HFFc6 (cell line): ENCODE measurements around the gene CYP46A1. TPM values are rescaled to one million over a fixed set of nuclear protein-coding genes. Genes with fewer than 3 reads are reported as not detected.

Experiments
- DNase-seq: peaks from one replicate; pipeline ENCODE4 v3.0.0-alpha.2; 2018
- H3K27ac Mint-ChIP-seq: 2 replicates; pipeline ENCODE4 v1.8.0; 2020; ENCODE audit warnings: mild to moderate bottlenecking, mixed read lengths
- H3K27me3 Mint-ChIP-seq: 2 replicates; pipeline ENCODE4 v1.8.0; 2021; ENCODE audit warnings: mild to moderate bottlenecking, moderate library complexity, mixed read lengths; ENCODE audit not compliant: insufficient read depth
- H3K36me3 Mint-ChIP-seq: 2 replicates; pipeline ENCODE4 v1.8.0; 2021; ENCODE audit warnings: low read depth, mixed read lengths
- H3K4me1 Mint-ChIP-seq: 2 replicates; pipeline ENCODE4 v1.8.0; 2020; ENCODE audit warnings: low read depth, mixed read lengths
- H3K4me3 Mint-ChIP-seq: 2 replicates; pipeline ENCODE4 v1.8.0; 2020; ENCODE audit warnings: mild to moderate bottlenecking, moderate library complexity, mixed read lengths
- H3K9me3 Mint-ChIP-seq: 2 replicates; pipeline ENCODE4 v1.8.0; 2020; ENCODE audit warnings: mild to moderate bottlenecking, mixed read lengths
- total RNA-seq, 6 experiments: library from RNA; stranded (reverse); fragmentation: NEBNext Ultra II Directional; extraction: Animal tissue kit (Norgen Biotek cat#: 25700); gene quantifications; 2 replicates in 1 of 6; 3 replicates in 5 of 6; pipeline ENCODE4 v1.2.3, GENCODE V29; 2021
- TF ChIP-seq, protein P1 (sequence below): fragments of 200-600 bp; sonication (generic); IDR thresholded peaks from 2 replicates; pipeline ENCODE4 v1.5.0; 2021; ENCODE audit warnings: antibody characterized with exemption, mild to moderate bottlenecking

CYP46A1 gene
- total RNA-seq, 6 experiments from 2014 or later: 0.28 to 0.62 (median 0.49) TPM

DNA sequence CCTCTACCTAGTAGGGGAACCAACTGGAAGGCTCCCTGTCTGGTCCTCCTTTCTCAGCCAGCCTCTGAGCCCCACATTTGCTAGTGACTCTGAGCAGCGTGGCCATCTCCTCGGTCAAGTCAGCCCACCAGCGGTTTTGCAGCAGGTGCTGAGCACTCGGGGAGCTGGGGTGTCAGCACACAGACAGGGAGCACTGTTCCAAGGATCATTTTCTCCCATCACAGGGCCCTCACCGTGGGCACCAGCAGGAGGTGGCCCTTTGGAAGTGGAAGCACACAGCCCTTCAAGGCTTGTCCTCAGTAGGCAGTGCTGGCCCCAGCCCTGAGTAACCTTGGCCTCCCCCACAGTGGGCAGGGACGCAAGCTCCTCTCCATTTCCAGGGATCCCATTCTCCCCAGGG lies 85.0 kb downstream of the CYP46A1 start:
- H3K27ac Mint-ChIP-seq: no peak overlapping the region
- H3K4me3 Mint-ChIP-seq: no peak overlapping the region
- H3K36me3 Mint-ChIP-seq: no peaks in the 10 kb centered on the region
- peaks cover 25% of the 10 kb centered on the region for H3K4me1 Mint-ChIP-seq
- TF ChIP-seq, protein P1, sequence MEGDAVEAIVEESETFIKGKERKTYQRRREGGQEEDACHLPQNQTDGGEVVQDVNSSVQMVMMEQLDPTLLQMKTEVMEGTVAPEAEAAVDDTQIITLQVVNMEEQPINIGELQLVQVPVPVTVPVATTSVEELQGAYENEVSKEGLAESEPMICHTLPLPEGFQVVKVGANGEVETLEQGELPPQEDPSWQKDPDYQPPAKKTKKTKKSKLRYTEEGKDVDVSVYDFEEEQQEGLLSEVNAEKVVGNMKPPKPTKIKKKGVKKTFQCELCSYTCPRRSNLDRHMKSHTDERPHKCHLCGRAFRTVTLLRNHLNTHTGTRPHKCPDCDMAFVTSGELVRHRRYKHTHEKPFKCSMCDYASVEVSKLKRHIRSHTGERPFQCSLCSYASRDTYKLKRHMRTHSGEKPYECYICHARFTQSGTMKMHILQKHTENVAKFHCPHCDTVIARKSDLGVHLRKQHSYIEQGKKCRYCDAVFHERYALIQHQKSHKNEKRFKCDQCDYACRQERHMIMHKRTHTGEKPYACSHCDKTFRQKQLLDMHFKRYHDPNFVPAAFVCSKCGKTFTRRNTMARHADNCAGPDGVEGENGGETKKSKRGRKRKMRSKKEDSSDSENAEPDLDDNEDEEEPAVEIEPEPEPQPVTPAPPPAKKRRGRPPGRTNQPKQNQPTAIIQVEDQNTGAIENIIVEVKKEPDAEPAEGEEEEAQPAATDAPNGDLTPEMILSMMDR: no peak
- DNase-seq: no peak
- H3K27me3 Mint-ChIP-seq: peaks cover 8% of the 10 kb centered on the region
- H3K9me3 Mint-ChIP-seq: no peaks in the 10 kb centered on the region

DNA sequence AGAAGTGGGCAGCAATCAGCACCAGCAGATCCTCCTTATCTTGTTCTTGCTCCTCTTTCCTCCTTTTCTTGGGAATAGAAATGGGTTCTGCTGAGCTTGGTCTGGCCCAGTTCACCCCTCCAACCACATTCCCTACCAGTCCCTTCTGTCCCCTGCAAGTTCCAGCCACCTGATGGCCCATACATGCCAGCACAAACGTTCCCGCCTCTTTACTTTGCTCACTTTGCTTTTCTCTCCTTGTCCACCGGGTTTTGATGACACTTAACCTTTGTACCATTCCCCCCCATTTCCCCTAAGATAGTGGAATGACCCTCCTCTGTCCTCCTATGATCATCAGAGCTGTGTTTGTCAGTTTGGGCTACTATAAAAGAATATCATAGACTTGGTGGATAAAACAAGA lies 85.7 kb downstream of the CYP46A1 start:
- Mint-ChIP-seq H3K4me1 (peaks cover 31% of the 10 kb centered on the region), H3K27ac (no peak overlapping the region), H3K36me3 (no peaks in the 10 kb centered on the region), H3K4me3 (no peak overlapping the region), H3K9me3 (no peaks in the 10 kb centered on the region), H3K27me3 (peaks cover 7% of the 10 kb centered on the region)
- TF ChIP-seq, protein P1: no peak
- no peak for DNase-seq

DNA sequence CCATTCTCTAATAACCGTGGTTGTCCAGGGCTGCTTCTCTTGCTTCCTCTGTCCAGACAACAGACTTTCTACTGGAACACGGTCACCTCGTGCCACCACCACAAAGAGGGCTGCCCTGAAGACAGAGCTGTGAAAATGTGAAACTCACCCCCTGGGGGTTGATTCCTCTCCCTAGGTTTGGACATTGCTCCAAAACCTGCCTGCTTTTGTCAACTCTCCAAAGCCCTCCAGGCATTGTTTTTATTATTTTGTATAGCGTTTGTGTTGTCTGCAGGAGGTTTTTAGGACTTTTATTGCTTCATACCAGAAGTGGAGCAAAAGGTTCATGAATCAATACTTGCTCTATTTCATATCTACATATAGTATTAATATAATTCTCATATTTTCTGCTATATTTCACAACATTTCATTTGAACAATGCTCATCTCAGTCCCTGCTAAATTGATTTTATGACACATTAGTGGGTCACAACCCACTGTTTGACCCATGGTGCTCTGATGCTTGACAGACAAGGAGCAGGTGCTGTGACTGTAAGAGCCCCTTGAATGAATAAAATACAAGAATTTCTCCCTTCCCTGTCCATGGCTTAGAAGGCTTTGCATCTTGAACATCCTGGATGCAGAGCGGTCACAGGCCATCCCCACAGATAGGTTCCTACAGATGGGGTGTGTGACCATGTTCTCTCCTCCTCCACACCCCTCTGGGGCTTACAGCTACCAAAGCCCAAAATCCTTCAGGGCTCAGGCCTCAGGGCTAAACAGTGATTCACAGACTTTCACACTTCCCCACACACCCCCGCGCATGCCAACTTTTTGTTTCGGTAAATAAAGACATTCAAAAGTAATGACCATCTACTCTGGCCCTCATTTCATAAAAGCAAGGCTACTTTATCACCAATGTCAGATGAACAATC lies 88.5 kb downstream of the CYP46A1 start:
- TF ChIP-seq, protein P1: no peak
- Mint-ChIP-seq H3K4me1 (peaks cover 51% of the 10 kb centered on the region), H3K27me3 (peaks cover 3% of the 10 kb centered on the region), H3K9me3 (no peaks in the 10 kb centered on the region), H3K36me3 (no peaks in the 10 kb centered on the region), H3K27ac (peak overlapping the region; percentile 14; the same call in 1 of the 2 replicates), H3K4me3 (no peak overlapping the region)
- DNase-seq: no peak

DNA sequence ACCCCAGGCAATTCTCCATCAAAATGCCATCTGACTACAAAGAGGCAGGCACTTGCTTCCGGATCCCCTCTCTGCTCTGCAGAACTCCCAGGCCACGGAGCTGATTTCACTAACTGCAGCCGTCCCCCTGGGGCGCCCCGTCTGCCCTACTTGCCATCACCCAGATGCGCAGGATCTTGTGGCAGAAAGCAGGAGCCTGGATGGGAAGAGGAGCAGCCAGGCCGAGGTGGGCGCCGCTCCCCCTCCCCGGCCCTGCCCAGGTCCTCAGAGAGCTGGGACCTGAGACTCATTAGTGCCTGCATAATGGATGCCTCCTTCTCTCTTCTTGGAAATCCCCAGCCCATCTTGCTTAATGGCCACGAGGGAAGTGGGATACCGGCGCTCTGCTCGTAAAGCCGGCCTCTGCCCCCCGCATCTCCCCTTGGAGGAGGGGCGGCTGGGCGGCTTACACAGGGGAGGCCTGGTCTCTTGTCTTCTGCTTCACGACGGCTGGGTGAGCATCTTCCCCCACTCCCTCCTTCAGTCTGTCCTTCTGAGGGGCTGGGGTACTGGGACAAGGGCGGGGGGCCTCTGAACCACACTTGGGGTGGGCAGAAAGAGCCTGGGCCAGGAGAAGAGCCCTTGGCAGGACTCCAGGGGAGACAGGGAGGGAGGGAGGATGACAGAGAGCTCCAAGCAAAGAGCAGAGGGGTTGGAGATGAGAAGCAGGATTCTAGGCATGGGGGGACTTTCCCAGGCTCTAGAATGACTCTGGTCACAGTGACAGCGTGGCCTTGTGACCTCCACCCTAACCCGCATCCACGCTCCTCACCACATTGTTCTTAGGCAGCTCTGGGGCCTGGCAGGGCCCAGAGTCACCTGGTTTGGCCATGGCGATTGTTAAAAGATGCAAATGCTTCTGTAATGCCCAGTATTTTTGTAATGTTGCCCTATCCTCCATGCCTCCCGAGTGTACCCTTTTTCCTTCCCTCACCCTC lies 89.7 kb downstream of the CYP46A1 start:
- H3K4me1 Mint-ChIP-seq: peaks cover 55% of the 10 kb centered on the region
- no peak for DNase-seq
- H3K27me3 Mint-ChIP-seq: peaks cover 1% of the 10 kb centered on the region
- H3K9me3 Mint-ChIP-seq: peaks cover 8% of the 10 kb centered on the region
- H3K4me3 Mint-ChIP-seq: no peak overlapping the region
- TF ChIP-seq, protein P1: no peak
- no peak overlapping the region for H3K27ac Mint-ChIP-seq
- peaks cover 12% of the 10 kb centered on the region for H3K36me3 Mint-ChIP-seq

DNA sequence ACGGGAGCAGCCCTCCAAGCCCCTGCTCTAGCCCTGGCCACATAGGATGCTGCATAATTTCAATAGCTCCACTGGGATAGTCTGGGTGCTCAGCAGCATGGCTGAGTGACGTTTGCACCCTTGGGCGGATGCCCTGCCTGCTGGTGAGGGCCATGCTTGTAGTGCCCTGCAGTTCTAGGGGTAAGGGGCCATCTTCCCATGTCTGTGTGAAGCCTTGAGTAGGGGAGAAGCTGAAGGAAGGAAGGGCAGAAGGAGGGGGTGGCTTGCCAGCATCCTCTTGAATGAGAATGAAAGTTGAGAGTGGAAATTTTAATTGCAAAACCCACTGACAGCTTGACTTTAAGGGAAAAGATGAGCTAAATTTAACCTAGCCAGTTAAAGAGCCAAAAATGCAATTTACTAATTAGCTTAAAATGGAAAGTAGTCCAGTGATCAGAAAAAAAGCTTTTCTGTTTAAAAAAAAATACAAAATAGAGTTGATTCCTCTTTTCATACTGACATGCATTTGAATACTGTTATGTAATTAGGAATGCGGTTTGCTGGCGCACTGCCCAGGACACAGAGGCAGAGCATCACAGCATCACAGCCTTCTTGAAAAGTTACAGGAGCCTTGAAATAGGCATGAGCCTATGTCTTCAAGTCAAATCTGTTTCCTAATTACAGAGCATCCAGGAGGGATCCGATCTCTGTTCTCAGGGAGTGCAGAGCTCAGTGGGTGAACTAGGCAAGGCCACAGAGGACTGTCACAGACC lies 90.6 kb downstream of the CYP46A1 start:
- H3K27me3 Mint-ChIP-seq: peaks cover 1% of the 10 kb centered on the region
- H3K4me1 Mint-ChIP-seq: peaks cover 64% of the 10 kb centered on the region
- peaks cover 17% of the 10 kb centered on the region for H3K9me3 Mint-ChIP-seq
- peaks cover 21% of the 10 kb centered on the region for H3K36me3 Mint-ChIP-seq
- no peak overlapping the region for H3K27ac Mint-ChIP-seq
- H3K4me3 Mint-ChIP-seq: no peak overlapping the region
- TF ChIP-seq, protein P1: no peak
- no peak for DNase-seq
